ENCODE measurements around the gene CCDC88A. TPM values are rescaled to one million over a fixed set of nuclear protein-coding genes. Genes with fewer than 3 reads are reported as not detected.

CCDC88A gene
- polyA plus RNA-seq, 2 of the 4 experiments (the other 2 are of a cell fraction), result 21.3 to 77.8 TPM

- CTCF ChIA-PET, result interaction anchor here (0.6 to 0.7 kb wide), 2 partner anchors 9 to 17 kb away, joined by 3 read pairs; no protein-coding TSS in a partner anchor
- POLR2A ChIA-PET, result interaction anchor here (0.8 to 1.0 kb wide), 2 partner anchors 19 to 81 kb away, joined by 3 to 6 read pairs; partner anchors contain the start of gene CFAP36
- ATAC-seq (no peak), FAIRE-seq (no peak), DNase-seq (ENCODE audit: low read depth in 1 of 2, low spot score in 1 of 2) (no peak)
- H3K4me3 ChIP-seq, result no peak overlapping the region
- TF ChIP-seq CHD2 (IDR thresholded peaks at IDR 0.05; ENCODE audit: low read length, partially characterized antibody) (no peak), CBX2 (IDR thresholded peaks at IDR 0.05; ENCODE audit: borderline replicate concordance, low read depth) (no peak), CBX8 (IDR thresholded peaks at IDR 0.05) (no peak), FOXS1 (CRISPR knock-in tag; IDR thresholded peaks at IDR 0.05) (no peak), ATOH8 (CRISPR knock-in tag; IDR thresholded peaks at IDR 0.05; ENCODE audit: low read depth) (no peak), REST (IDR thresholded peaks at IDR 0.05) (no peak), SREBF2 (IDR thresholded peaks at IDR 0.05) (no peak), HOXB5 (CRISPR knock-in tag; IDR thresholded peaks at IDR 0.05) (no peak), MAFK (IDR thresholded peaks at IDR 0.05; ENCODE audit: partially characterized antibody) (no peak), BCL3 (IDR thresholded peaks at IDR 0.05) (no peak), CEBPB (IDR thresholded peaks at IDR 0.05) (no peak)
- H3K4me1 ChIP-seq, result no peaks in the 10 kb centered on the region
- H3K9me3 ChIP-seq, result no peaks in the 10 kb centered on the region
- 93% methylated on average over 1 of the region's 1 CpG for WGBS (ENCODE audit: missing lambda C conversion rate)
- no peak overlapping the region for H3K27ac ChIP-seq
- H3K4me2 ChIP-seq, result no peak overlapping the region
Observed at GRCh38 chr2:55439101-55439397, 19.4 kb upstream of the CCDC88A start.

- Histone ChIP-seq H3K27ac (no peak overlapping the region), H3K9me3 (no peaks in the 10 kb centered on the region), H3K4me3 (no peak overlapping the region), H3K4me2 (no peak overlapping the region), H3K4me1 (no peaks in the 10 kb centered on the region)
- POLR2A ChIA-PET, result interaction anchor here (0.8 to 1.0 kb wide), 2 partner anchors 18 to 81 kb away, joined by 3 to 6 read pairs; partner anchors contain the start of gene CFAP36
- CTCF ChIA-PET, result interaction anchor here (0.6 to 0.7 kb wide), 2 partner anchors 9 to 18 kb away, joined by 3 read pairs; no protein-coding TSS in a partner anchor
- no peak for TF ChIP-seq EHMT2 (IDR thresholded peaks at IDR 0.05; ENCODE audit: low read depth)
- TF ChIP-seq JUNB (IDR thresholded peaks at IDR 0.05), result no peak
- TF ChIP-seq HOXB13 (CRISPR knock-in tag; IDR thresholded peaks at IDR 0.05; ENCODE audit: low read depth), result no peak
- no peak for TF ChIP-seq RARB (CRISPR knock-in tag; IDR thresholded peaks at IDR 0.05)
- no peak for TF ChIP-seq JUN (IDR thresholded peaks at IDR 0.05)
- FAIRE-seq (no peak), ATAC-seq (peak in 1 of 2 experiments; percentile 47; a peak in 3 of 6 replicates), DNase-seq (ENCODE audit: low read depth in 1 of 2, low spot score in 1 of 2) (no peak)
- WGBS (ENCODE audit: missing lambda C conversion rate), result 66% methylated on average over 8 of the region's 8 CpGs
Observed at GRCh38 chr2:55438391-55439100, 18.9 kb upstream of the CCDC88A start.
